Measurements from ENCODE around the gene PHACTR1. TPM values are rescaled to one million over a fixed set of nuclear protein-coding genes. Genes with fewer than 3 reads are reported as not detected.

PHACTR1 gene
- polyA plus RNA-seq, 2 of the 4 experiments (the other 2 are of a cell fraction), result not detected

DNA sequence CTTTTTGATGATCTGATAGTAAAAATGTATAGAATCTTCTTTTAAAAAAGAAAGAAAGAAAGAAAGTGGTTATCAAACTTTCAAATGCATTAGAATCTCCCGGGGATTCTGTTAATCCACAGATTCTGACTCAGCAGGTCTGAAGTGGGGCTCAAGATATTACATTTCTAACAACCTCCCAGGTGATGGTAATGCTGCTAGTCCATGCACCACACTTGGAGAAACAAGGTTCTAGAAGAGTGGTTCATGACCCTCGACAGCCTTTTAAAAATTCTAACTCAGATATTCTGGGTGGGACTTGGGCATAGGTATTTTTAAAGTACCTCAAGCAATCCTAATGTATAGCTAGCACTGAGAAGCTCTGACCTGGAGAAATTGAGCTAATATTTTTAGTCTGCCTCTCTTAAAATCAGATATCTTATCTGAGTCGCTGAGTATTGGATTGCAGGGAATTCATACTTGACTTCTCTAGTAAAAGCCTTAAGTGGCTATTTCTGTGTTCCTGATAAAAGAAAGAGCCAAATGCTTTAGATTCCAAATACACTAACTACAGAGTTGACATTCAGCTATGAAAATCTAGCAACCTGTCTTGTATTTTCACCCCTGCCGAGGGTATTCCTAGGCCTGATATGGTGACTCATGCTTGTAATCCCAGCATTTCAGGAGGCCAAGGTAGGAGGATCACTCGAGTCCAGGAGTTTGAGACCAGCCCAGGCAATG lies 252.4 kb downstream of the PHACTR1 start:
- H3K4me2 ChIP-seq, result no peak overlapping the region
- ChIA-PET POLR2A (no interaction called here), CTCF (no interaction called here)
- no peak for ATAC-seq
- TF ChIP-seq RARB (CRISPR knock-in tag; IDR thresholded peaks at IDR 0.05) (no peak), RFX5 (IDR thresholded peaks at IDR 0.05) (no peak), KDM1A (IDR thresholded peaks at IDR 0.05; ENCODE audit: low read depth) (no peak), NFE2L2 (conservative IDR thresholded peaks at IDR 0.05; ENCODE audit: low read length) (no peak), POLR2A (IDR thresholded peaks at IDR 0.05; ENCODE audit: low read length) (no peak), MYC (IDR thresholded peaks at IDR 0.05; ENCODE audit: borderline replicate concordance, low read length) (no peak), SMC3 (IDR thresholded peaks at IDR 0.05) (no peak), ZFP36 (IDR thresholded peaks at IDR 0.05; ENCODE audit: borderline replicate concordance, partially characterized antibody) (no peak), CEBPB (IDR thresholded peaks at IDR 0.05) (no peak), EP300 (IDR thresholded peaks at IDR 0.05) (no peak), RCOR1 (IDR thresholded peaks at IDR 0.05; ENCODE audit: low read depth, low read length) (no peak), HOXA7 (CRISPR knock-in tag; IDR thresholded peaks at IDR 0.05) (no peak), ZSCAN20 (CRISPR knock-in tag; IDR thresholded peaks at IDR 0.05) (no peak), ESRRA (IDR thresholded peaks at IDR 0.05; ENCODE audit: borderline replicate concordance, low read length) (no peak)
- TF ChIP-seq, protein P1, sequence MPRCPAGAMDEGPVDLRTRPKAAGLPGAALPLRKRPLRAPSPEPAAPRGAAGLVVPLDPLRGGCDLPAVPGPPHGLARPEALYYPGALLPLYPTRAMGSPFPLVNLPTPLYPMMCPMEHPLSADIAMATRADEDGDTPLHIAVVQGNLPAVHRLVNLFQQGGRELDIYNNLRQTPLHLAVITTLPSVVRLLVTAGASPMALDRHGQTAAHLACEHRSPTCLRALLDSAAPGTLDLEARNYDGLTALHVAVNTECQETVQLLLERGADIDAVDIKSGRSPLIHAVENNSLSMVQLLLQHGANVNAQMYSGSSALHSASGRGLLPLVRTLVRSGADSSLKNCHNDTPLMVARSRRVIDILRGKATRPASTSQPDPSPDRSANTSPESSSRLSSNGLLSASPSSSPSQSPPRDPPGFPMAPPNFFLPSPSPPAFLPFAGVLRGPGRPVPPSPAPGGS (IDR thresholded peaks at IDR 0.05), result no peak
- TF ChIP-seq, protein P2, sequence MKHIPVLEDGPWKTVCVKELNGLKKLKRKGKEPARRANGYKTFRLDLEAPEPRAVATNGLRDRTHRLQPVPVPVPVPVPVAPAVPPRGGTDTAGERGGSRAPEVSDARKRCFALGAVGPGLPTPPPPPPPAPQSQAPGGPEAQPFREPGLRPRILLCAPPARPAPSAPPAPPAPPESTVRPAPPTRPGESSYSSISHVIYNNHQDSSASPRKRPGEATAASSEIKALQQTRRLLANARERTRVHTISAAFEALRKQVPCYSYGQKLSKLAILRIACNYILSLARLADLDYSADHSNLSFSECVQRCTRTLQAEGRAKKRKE (CRISPR knock-in tag; IDR thresholded peaks at IDR 0.05; ENCODE audit: low read depth), result no peak
- no peak for FAIRE-seq
- no peaks in the 10 kb centered on the region for H3K9me3 ChIP-seq
- H3K4me1 ChIP-seq, result peaks cover 8% of the 10 kb centered on the region; the same call in 1 of the 3 replicates
- no peak for DNase-seq (ENCODE audit: low read depth in 1 of 2, low spot score in 1 of 2)
- H3K27ac ChIP-seq, result no peak overlapping the region
- no peak overlapping the region for H3K4me3 ChIP-seq
- WGBS (ENCODE audit: missing lambda C conversion rate), result 39% methylated on average over 5 of the region's 5 CpGs

DNA sequence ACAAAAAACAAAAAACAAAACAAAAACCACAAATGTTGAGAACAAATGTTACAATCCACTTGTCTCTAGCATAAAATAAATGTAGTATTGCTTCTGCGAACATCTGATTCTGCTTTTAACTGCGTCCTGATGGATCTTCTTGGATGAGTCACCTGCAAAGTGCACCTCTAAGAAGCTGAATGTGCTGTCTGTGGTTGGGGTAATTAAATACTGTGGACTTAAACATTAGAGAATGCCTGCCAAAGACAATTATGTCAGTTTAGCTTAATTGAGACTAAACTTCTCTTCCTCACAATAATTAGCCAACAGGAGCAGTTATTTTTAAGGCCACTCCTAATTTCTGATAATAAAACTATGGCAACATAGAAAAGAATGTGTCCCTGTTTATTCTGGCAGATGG lies 253.4 kb downstream of the PHACTR1 start:
- TF ChIP-seq HOXB13 (CRISPR knock-in tag; IDR thresholded peaks at IDR 0.05; ENCODE audit: low read depth) (no peak), EP300 (IDR thresholded peaks at IDR 0.05) (no peak), JUN (IDR thresholded peaks at IDR 0.05) (no peak), FOSL2 (IDR thresholded peaks at IDR 0.05) (no peak), FOSL2 (CRISPR knock-in tag; IDR thresholded peaks at IDR 0.05) (no peak), TP53 (CRISPR knock-in tag; IDR thresholded peaks at IDR 0.05) (no peak), CBX2 (IDR thresholded peaks at IDR 0.05; ENCODE audit: borderline replicate concordance, low read depth) (no peak), MAFK (IDR thresholded peaks at IDR 0.05; ENCODE audit: partially characterized antibody) (no peak), CHD2 (IDR thresholded peaks at IDR 0.05; ENCODE audit: low read length, partially characterized antibody) (no peak), SREBF2 (IDR thresholded peaks at IDR 0.05) (no peak)
- TF ChIP-seq, protein P3, sequence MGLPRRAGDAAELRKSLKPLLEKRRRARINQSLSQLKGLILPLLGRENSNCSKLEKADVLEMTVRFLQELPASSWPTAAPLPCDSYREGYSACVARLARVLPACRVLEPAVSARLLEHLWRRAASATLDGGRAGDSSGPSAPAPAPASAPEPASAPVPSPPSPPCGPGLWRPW (IDR thresholded peaks at IDR 0.05), result no peak
- TF ChIP-seq, protein P4, sequence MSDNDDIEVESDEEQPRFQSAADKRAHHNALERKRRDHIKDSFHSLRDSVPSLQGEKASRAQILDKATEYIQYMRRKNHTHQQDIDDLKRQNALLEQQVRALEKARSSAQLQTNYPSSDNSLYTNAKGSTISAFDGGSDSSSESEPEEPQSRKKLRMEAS (IDR thresholded peaks at IDR 0.05), result no peak
- TF ChIP-seq, protein P5, sequence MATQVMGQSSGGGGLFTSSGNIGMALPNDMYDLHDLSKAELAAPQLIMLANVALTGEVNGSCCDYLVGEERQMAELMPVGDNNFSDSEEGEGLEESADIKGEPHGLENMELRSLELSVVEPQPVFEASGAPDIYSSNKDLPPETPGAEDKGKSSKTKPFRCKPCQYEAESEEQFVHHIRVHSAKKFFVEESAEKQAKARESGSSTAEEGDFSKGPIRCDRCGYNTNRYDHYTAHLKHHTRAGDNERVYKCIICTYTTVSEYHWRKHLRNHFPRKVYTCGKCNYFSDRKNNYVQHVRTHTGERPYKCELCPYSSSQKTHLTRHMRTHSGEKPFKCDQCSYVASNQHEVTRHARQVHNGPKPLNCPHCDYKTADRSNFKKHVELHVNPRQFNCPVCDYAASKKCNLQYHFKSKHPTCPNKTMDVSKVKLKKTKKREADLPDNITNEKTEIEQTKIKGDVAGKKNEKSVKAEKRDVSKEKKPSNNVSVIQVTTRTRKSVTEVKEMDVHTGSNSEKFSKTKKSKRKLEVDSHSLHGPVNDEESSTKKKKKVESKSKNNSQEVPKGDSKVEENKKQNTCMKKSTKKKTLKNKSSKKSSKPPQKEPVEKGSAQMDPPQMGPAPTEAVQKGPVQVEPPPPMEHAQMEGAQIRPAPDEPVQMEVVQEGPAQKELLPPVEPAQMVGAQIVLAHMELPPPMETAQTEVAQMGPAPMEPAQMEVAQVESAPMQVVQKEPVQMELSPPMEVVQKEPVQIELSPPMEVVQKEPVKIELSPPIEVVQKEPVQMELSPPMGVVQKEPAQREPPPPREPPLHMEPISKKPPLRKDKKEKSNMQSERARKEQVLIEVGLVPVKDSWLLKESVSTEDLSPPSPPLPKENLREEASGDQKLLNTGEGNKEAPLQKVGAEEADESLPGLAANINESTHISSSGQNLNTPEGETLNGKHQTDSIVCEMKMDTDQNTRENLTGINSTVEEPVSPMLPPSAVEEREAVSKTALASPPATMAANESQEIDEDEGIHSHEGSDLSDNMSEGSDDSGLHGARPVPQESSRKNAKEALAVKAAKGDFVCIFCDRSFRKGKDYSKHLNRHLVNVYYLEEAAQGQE (IDR thresholded peaks at IDR 0.05), result no peak
- no peak overlapping the region for H3K27ac ChIP-seq
- no peaks in the 10 kb centered on the region for H3K9me3 ChIP-seq
- ATAC-seq, result no peak
- peaks cover 8% of the 10 kb centered on the region; the same call in 1 of the 3 replicates for H3K4me1 ChIP-seq
- 72% methylated on average over 2 of the region's 2 CpGs for WGBS (ENCODE audit: missing lambda C conversion rate)
- DNase-seq (ENCODE audit: low read depth in 1 of 2, low spot score in 1 of 2), result no peak
- ChIA-PET POLR2A (no interaction called here), CTCF (no interaction called here)
- H3K4me3 ChIP-seq, result no peak overlapping the region
- no peak for FAIRE-seq
- H3K4me2 ChIP-seq, result no peak overlapping the region

All from A549 (cell line).